Liver (tissue), 3 donors: ENCODE measurements around the gene CEMIP.

Experiments
- CTCF ChIP-seq: fragments of 150-350 bp; IDR thresholded peaks from 2 replicates; pipeline ENCODE4 v1.5.1; 2017; ENCODE audit warnings: improper control_type of control experiment, low read depth, low read length; ENCODE audit not compliant: missing input control
- EGR1 ChIP-seq, 2 donors: IDR thresholded peaks; 2 replicates each; pipeline ENCODE4 v1.6.1; 2016 to 2018; ENCODE audit warnings: antibody characterized with exemption in 2 of 2, low read depth in 2 of 2
- GABPA ChIP-seq, 2 donors: IDR thresholded peaks in 1 of 2; conservative IDR thresholded peaks in 1 of 2; 2 replicates each; pipeline ENCODE4 v1.6.1; 2016; ENCODE audit warnings: antibody characterized with exemption in 2 of 2, mild to moderate bottlenecking in 1 of 2, moderate library complexity in 1 of 2
- TF ChIP-seq, protein P1 (sequence below): IDR thresholded peaks from 2 replicates; pipeline ENCODE4 v1.6.1; 2016; ENCODE audit warnings: antibody characterized with exemption
- donor health status: healthy.
- donor health status: healthy.

- TF ChIP-seq CTCF (no peak), EGR1 (IDR thresholded peaks at IDR 0.05; ENCODE audit: low read depth in 2 of 2) (no peak), GABPA (IDR thresholded peaks at IDR 0.05 in 1 of 2, conservative IDR thresholded peaks at IDR 0.05 in 1 of 2) (no peak)
- TF ChIP-seq, protein P1, sequence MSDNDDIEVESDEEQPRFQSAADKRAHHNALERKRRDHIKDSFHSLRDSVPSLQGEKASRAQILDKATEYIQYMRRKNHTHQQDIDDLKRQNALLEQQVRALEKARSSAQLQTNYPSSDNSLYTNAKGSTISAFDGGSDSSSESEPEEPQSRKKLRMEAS: no peak
These were observed 153.8 kb downstream of the CEMIP start for GRCh38 chr15:80932989-80933388.
